NCI-H1105 (cell line): ENCODE data around the gene ZDHHC14.
"Not testable (repeated sequence)": the region's sequence is repeated elsewhere in the genome, so short reads cannot be mapped to it uniquely, and the experiment has no call there.

Experiments
- DNase-seq: peaks from one replicate; lab custom pipeline; 2025; lab: John Stamatoyannopoulos, UW

The ZDHHC14 gene

GRCh38 chr6:157574851-157575424 lies 193.9 kb downstream of the ZDHHC14 start:
- DNase-seq = no peak

- DNase-seq = no peak
Observed at GRCh38 chr6:157575436-157576145, 194.6 kb downstream of the ZDHHC14 start.

GRCh38 chr6:157576991-157577390 lies 196.0 kb downstream of the ZDHHC14 start:
- DNase-seq = not testable (repeated sequence)

GRCh38 chr6:157578527-157578926 lies 197.5 kb downstream of the ZDHHC14 start:
- DNase-seq = not testable (repeated sequence)

GRCh38 chr6:157579467-157580031 lies 198.6 kb downstream of the ZDHHC14 start:
- no peak for DNase-seq

- no peak for DNase-seq
Observed at GRCh38 chr6:157584036-157584435, 203.0 kb downstream of the ZDHHC14 start.

- no peak for DNase-seq
Observed at GRCh38 chr6:157585274-157586087, 204.5 kb downstream of the ZDHHC14 start.

GRCh38 chr6:157586088-157586414 lies 205.1 kb downstream of the ZDHHC14 start:
- DNase-seq = no peak

GRCh38 chr6:157586476-157587126 lies 205.6 kb downstream of the ZDHHC14 start:
- DNase-seq = no peak

GRCh38 chr6:157587127-157587926 lies 206.3 kb downstream of the ZDHHC14 start:
- DNase-seq = no peak

GRCh38 chr6:157590654-157591053 lies 209.7 kb downstream of the ZDHHC14 start:
- not testable (repeated sequence) for DNase-seq

GRCh38 chr6:157592541-157592940 lies 211.6 kb downstream of the ZDHHC14 start:
- DNase-seq = no peak

- DNase-seq = no peak
Observed at GRCh38 chr6:157592980-157593379, 212.0 kb downstream of the ZDHHC14 start.

- no peak for DNase-seq
Observed at GRCh38 chr6:157593596-157593995, 212.6 kb downstream of the ZDHHC14 start.

- no peak for DNase-seq
Observed at GRCh38 chr6:157594292-157594691, 213.3 kb downstream of the ZDHHC14 start.

- no peak for DNase-seq
Observed at GRCh38 chr6:157595768-157596167, 214.8 kb downstream of the ZDHHC14 start.

- no peak for DNase-seq
Observed at GRCh38 chr6:157596461-157596860, 215.5 kb downstream of the ZDHHC14 start.

GRCh38 chr6:157596886-157597285 lies 215.9 kb downstream of the ZDHHC14 start:
- no peak for DNase-seq

GRCh38 chr6:157597461-157598312 lies 216.7 kb downstream of the ZDHHC14 start:
- no peak for DNase-seq

- no peak for DNase-seq
Observed at GRCh38 chr6:157599191-157599590, 218.2 kb downstream of the ZDHHC14 start.
